Keratinocyte (primary cell): ENCODE data around the gene INPP5B.

Experiments used
- CTCF ChIP-seq, 3 experiments: IDR thresholded peaks in 1 of 3; conservative IDR thresholded peaks in 1 of 3; optimal IDR thresholded peaks in 1 of 3; 2 replicates in 2 of 3; 3 replicates in 1 of 3; pipeline versions ENCODE3 to v1.5.1; 2011; ENCODE audit warnings: low read length in 3 of 3, mild to moderate bottlenecking in 3 of 3, moderate library complexity in 2 of 3, control low read depth in 1 of 3, inconsistent platforms in 1 of 3; ENCODE audit not compliant: insufficient read depth in 2 of 3; ENCODE audit errors: extremely low read depth in 1 of 3
- EZH2 ChIP-seq: IDR thresholded peaks from one replicate; pipeline ENCODE4 v1.6.1; 2012; ENCODE audit warnings: inconsistent platforms, mild to moderate bottlenecking, low read length, moderate library complexity

DNA sequence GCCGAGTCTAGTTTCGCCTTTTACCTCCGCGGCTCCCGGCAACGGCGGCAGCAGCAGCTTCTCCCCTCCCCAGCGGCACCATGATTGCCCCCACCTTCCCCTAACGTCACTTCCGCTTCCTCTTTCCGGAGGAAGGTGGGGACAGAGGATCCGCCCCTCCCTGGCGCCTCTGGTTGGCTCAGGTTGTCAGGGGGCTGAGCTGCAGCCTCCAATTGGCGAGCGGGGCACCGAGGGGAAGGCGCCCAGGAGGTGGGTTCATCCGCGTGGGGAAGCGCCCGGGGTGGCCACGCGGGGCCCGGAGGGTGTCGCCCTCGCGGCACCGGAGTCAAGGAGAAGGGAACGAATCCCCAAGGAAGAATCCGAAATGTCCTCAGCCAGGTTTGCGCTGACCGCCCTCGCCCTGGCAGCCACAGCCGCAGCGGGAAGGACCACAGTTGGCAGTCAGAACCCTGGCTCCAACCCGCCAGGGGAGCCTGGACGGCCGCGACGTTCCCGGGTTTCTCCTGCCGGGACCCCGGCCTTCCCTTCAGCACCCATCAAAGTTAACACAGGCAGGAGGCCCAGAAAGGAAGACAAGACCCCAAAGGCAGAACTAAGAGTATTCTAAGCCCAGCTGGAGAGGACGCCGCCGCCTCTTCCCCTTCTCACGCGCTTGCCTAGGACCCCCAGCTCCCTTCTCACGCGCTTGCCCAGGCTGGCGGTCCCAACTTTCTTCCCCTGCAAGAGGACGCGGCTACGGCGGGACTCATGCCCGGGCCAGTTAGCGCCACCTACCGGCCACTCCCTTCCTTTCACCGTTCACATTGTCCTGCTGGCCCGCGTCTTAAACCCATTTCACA is 87.1 kb downstream of the INPP5B start, which contains the start of gene MTF1:
- TF ChIP-seq CTCF (optimal IDR thresholded peaks at IDR 0.05 in 1 of 3, IDR thresholded peaks at IDR 0.05 in 1 of 3, conservative IDR thresholded peaks at IDR 0.05 in 1 of 3; ENCODE audit: extremely low read depth in 1 of 3, insufficient read depth in 2 of 3, low read length in 3 of 3): peak; percentile 91 to 96 (median 92)
- no peak for TF ChIP-seq EZH2
